NT2/D1 (cell line): ENCODE data around the gene AFAP1L2.

Experiments
- DNase-seq: peaks from one replicate; pipeline ENCODE4 v3.0.0-alpha.2; 2011; ENCODE audit warnings: low read depth, low spot score
- H3K27me3 ChIP-seq: 2 replicates; pipeline ENCODE4 v1.6.0; 2011; ENCODE audit warnings: mild to moderate bottlenecking; ENCODE audit not compliant: insufficient read length, insufficient read depth
- H3K36me3 ChIP-seq: 2 replicates; pipeline ENCODE4 v1.6.1; 2011; ENCODE audit warnings: mild to moderate bottlenecking, low read length, mixed read lengths; ENCODE audit not compliant: insufficient read depth, insufficient read length
- H3K4me1 ChIP-seq: 2 replicates; pipeline ENCODE4 v1.5.1; 2011; ENCODE audit not compliant: insufficient read depth, insufficient read length
- H3K4me3 ChIP-seq: 2 replicates; pipeline ENCODE4 v1.5.1; 2011; ENCODE audit warnings: low read depth; ENCODE audit not compliant: insufficient read length
- H3K9ac ChIP-seq: 2 replicates; pipeline ENCODE4 v1.6.0; 2011; ENCODE audit warnings: low read depth; ENCODE audit not compliant: insufficient read length
- H3K9me3 ChIP-seq: 2 replicates; pipeline ENCODE4 v1.5.1; 2011; ENCODE audit warnings: mild to moderate bottlenecking, low read length; ENCODE audit not compliant: insufficient read depth
- SUZ12 ChIP-seq: IDR thresholded peaks from 2 replicates; pipeline ENCODE4 v1.6.1; 2011; ENCODE audit not compliant: insufficient read length, insufficient read depth; ENCODE audit errors: extremely low read depth
- YY1 ChIP-seq: IDR thresholded peaks from 2 replicates; pipeline ENCODE4 v1.6.1; 2011; ENCODE audit not compliant: insufficient read length, insufficient read depth
- ZNF274 ChIP-seq: IDR thresholded peaks from 2 replicates; pipeline ENCODE4 v1.6.1; 2011; ENCODE audit warnings: mild to moderate bottlenecking, low read depth, low read length

Gene AFAP1L2

GRCh38 chr10:114262496-114262895, 141.8 kb downstream of the AFAP1L2 start:
- no peak overlapping the region for H3K4me3 ChIP-seq
- no peak for TF ChIP-seq SUZ12
- TF ChIP-seq ZNF274: no peak
- TF ChIP-seq YY1: no peak
- DNase-seq: no peak
- H3K9me3 ChIP-seq: no peaks in the 10 kb centered on the region
- no peaks in the 10 kb centered on the region for H3K36me3 ChIP-seq
- H3K27me3 ChIP-seq: no peaks in the 10 kb centered on the region
- H3K9ac ChIP-seq: no peak overlapping the region
- H3K4me1 ChIP-seq: no peaks in the 10 kb centered on the region

DNA sequence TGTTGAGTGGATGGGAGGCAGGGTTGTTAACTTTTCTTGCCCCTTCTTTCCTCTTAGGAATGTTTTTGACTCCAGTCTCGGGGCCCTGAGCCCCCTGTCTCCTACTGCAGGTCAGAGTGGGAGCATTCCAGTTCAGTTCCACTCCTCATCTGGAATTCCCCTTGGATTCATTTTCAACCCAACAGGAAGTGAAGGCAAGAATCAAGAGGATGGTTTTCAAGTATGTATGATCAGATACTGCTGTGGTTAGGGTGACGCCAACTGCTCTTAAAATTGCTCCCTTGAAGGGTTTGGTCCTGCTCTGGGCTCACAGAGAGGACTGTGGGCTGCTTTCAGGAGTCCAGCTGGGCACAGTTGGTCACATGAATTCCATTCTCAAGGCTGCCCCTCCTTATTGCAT, 143.2 kb downstream of the AFAP1L2 start:
- no peaks in the 10 kb centered on the region for H3K27me3 ChIP-seq
- no peaks in the 10 kb centered on the region for H3K36me3 ChIP-seq
- H3K9ac ChIP-seq: no peak overlapping the region
- DNase-seq: no peak
- TF ChIP-seq ZNF274: no peak
- no peak for TF ChIP-seq SUZ12
- no peak overlapping the region for H3K4me3 ChIP-seq
- no peaks in the 10 kb centered on the region for H3K9me3 ChIP-seq
- H3K4me1 ChIP-seq: no peaks in the 10 kb centered on the region

GRCh38 chr10:114260366-114260765, 143.9 kb downstream of the AFAP1L2 start:
- Histone ChIP-seq H3K36me3 (no peaks in the 10 kb centered on the region), H3K9ac (no peak overlapping the region), H3K27me3 (no peaks in the 10 kb centered on the region), H3K4me1 (no peaks in the 10 kb centered on the region), H3K4me3 (no peak overlapping the region), H3K9me3 (no peaks in the 10 kb centered on the region)
- TF ChIP-seq YY1 (no peak), SUZ12 (no peak), ZNF274 (no peak)
- DNase-seq: no peak

GRCh38 chr10:114259824-114260223, 144.5 kb downstream of the AFAP1L2 start:
- Histone ChIP-seq H3K9me3 (no peaks in the 10 kb centered on the region), H3K9ac (no peak overlapping the region), H3K27me3 (no peaks in the 10 kb centered on the region), H3K4me3 (no peak overlapping the region), H3K36me3 (no peaks in the 10 kb centered on the region), H3K4me1 (no peaks in the 10 kb centered on the region)
- TF ChIP-seq YY1 (no peak), ZNF274 (no peak), SUZ12 (no peak)
- no peak for DNase-seq

DNA sequence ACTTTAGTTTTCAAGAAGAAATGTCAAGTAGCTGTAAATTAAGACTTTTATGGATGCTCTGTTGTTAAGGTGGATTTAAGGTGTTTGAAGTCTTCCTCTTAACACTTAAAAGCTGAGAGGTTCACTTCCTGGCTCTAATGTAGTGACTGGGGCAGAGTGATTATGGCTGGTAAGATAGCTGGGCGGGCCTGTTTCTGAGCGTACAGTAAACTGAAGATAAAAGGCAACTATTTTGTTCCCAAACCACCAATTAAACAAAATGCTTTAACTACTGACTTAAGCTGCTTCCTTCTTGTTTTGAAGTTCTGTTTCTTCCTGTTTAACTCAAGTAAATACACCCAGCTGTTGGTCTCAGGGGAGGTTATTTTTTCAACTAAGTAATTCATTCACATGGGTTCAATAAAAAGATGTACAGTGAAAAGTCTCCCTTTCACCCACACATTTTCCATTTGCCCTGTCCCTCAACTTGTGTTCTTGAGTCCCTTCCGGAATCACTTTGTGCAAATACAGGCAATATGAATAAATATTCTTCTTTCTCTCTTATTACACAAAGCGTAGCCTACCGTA, 145.9 kb downstream of the AFAP1L2 start:
- Histone ChIP-seq H3K27me3 (no peaks in the 10 kb centered on the region), H3K4me1 (no peaks in the 10 kb centered on the region), H3K36me3 (no peaks in the 10 kb centered on the region), H3K9ac (no peak overlapping the region), H3K4me3 (no peak overlapping the region), H3K9me3 (no peaks in the 10 kb centered on the region)
- DNase-seq: no peak
- TF ChIP-seq SUZ12 (no peak), YY1 (no peak), ZNF274 (no peak)

GRCh38 chr10:114257498-114257897, 146.8 kb downstream of the AFAP1L2 start:
- Histone ChIP-seq H3K4me1 (no peaks in the 10 kb centered on the region), H3K9ac (no peak overlapping the region), H3K9me3 (no peaks in the 10 kb centered on the region), H3K4me3 (no peak overlapping the region), H3K27me3 (no peaks in the 10 kb centered on the region), H3K36me3 (no peaks in the 10 kb centered on the region)
- no peak for DNase-seq
- TF ChIP-seq YY1 (no peak), SUZ12 (no peak), ZNF274 (no peak)

GRCh38 chr10:114256822-114257221, 147.5 kb downstream of the AFAP1L2 start:
- Histone ChIP-seq H3K9ac (no peak overlapping the region), H3K27me3 (no peaks in the 10 kb centered on the region), H3K9me3 (no peaks in the 10 kb centered on the region), H3K4me3 (no peak overlapping the region), H3K36me3 (no peaks in the 10 kb centered on the region), H3K4me1 (no peaks in the 10 kb centered on the region)
- no peak for TF ChIP-seq SUZ12
- no peak for TF ChIP-seq YY1
- no peak for TF ChIP-seq ZNF274
- DNase-seq: no peak

DNA sequence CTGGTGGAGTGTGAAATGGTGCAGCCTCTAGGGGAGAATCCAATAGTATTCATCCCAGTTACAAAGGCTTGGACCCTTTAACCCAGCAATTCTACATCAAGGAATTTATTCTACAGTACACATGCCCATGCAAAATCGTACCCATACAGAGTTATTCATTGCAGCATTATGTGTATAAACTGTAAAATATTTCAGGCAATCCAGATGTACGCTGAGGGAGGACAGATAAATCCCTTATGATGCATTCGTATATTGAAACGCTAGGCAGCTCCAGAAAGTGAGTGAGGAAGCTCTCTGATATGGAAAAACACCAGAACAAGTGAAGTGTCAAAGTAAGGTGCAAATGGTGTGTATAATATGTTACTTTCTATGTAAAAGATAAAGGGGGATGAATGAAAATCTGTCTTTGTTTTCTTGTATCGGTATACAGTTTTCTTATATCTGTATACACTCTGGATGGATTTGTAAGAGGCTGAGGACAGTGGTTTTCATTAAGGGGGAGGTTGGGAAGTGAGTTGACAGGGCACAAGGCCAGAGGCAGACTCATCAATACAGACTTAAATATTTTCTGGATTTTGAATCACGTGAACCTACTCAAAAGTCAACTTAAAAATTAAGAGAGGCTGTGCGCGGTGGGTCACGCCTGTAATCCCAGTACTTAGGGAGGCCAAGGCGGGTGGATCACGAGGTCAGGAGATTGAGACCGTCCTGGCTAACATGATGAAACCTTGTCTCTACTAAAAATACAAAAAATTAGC, 148.1 kb downstream of the AFAP1L2 start:
- Histone ChIP-seq H3K9me3 (no peaks in the 10 kb centered on the region), H3K36me3 (no peaks in the 10 kb centered on the region), H3K27me3 (no peaks in the 10 kb centered on the region), H3K9ac (no peak overlapping the region), H3K4me1 (no peaks in the 10 kb centered on the region), H3K4me3 (no peak overlapping the region)
- no peak for TF ChIP-seq YY1
- TF ChIP-seq ZNF274: no peak
- TF ChIP-seq SUZ12: no peak
- no peak for DNase-seq
